ENCODE data around the gene NPFFR1.

Gene NPFFR1

GRCh38 chr10:70306181-70306705 is 22.4 kb upstream of the NPFFR1 start:
- TF ChIP-seq GATA2 (IDR thresholded peaks at IDR 0.05; ENCODE audit: low read depth, low read length) (no peak), GATA3 (IDR thresholded peaks at IDR 0.05; ENCODE audit: low read depth, low read length) (no peak)

GRCh38 chr10:70303730-70304129 is 19.9 kb upstream of the NPFFR1 start:
- no peak for TF ChIP-seq GATA2 (IDR thresholded peaks at IDR 0.05; ENCODE audit: low read depth, low read length)
- no peak for TF ChIP-seq GATA3 (IDR thresholded peaks at IDR 0.05; ENCODE audit: low read depth, low read length)

- no peak for TF ChIP-seq GATA3 (IDR thresholded peaks at IDR 0.05; ENCODE audit: low read depth, low read length)
- TF ChIP-seq GATA2 (IDR thresholded peaks at IDR 0.05; ENCODE audit: low read depth, low read length): no peak
Observed at GRCh38 chr10:70302292-70302691, 18.5 kb upstream of the NPFFR1 start.

GRCh38 chr10:70300908-70301597 is 17.2 kb upstream of the NPFFR1 start:
- TF ChIP-seq GATA2 (IDR thresholded peaks at IDR 0.05; ENCODE audit: low read depth, low read length) (no peak), GATA3 (IDR thresholded peaks at IDR 0.05; ENCODE audit: low read depth, low read length) (no peak)

- TF ChIP-seq GATA2 (IDR thresholded peaks at IDR 0.05; ENCODE audit: low read depth, low read length) (no peak), GATA3 (IDR thresholded peaks at IDR 0.05; ENCODE audit: low read depth, low read length) (no peak)
Observed at GRCh38 chr10:70300461-70300860, 16.7 kb upstream of the NPFFR1 start.

GRCh38 chr10:70299876-70300275 is 16.1 kb upstream of the NPFFR1 start:
- TF ChIP-seq GATA2 (IDR thresholded peaks at IDR 0.05; ENCODE audit: low read depth, low read length): no peak
- no peak for TF ChIP-seq GATA3 (IDR thresholded peaks at IDR 0.05; ENCODE audit: low read depth, low read length)

GRCh38 chr10:70298393-70298792 is 14.6 kb upstream of the NPFFR1 start:
- no peak for TF ChIP-seq GATA2 (IDR thresholded peaks at IDR 0.05; ENCODE audit: low read depth, low read length)
- TF ChIP-seq GATA3 (IDR thresholded peaks at IDR 0.05; ENCODE audit: low read depth, low read length): no peak

GRCh38 chr10:70297224-70297623 is 13.4 kb upstream of the NPFFR1 start:
- TF ChIP-seq GATA2 (IDR thresholded peaks at IDR 0.05; ENCODE audit: low read depth, low read length): no peak
- TF ChIP-seq GATA3 (IDR thresholded peaks at IDR 0.05; ENCODE audit: low read depth, low read length): no peak

- TF ChIP-seq GATA2 (IDR thresholded peaks at IDR 0.05; ENCODE audit: low read depth, low read length) (no peak), GATA3 (IDR thresholded peaks at IDR 0.05; ENCODE audit: low read depth, low read length) (no peak)
Observed at GRCh38 chr10:70296406-70296899, 12.6 kb upstream of the NPFFR1 start.

- TF ChIP-seq GATA2 (IDR thresholded peaks at IDR 0.05; ENCODE audit: low read depth, low read length): no peak
- TF ChIP-seq GATA3 (IDR thresholded peaks at IDR 0.05; ENCODE audit: low read depth, low read length): no peak
Observed at GRCh38 chr10:70295926-70296325, 12.1 kb upstream of the NPFFR1 start.

GRCh38 chr10:70295321-70295720 is 11.5 kb upstream of the NPFFR1 start:
- TF ChIP-seq GATA2 (IDR thresholded peaks at IDR 0.05; ENCODE audit: low read depth, low read length) (no peak), GATA3 (IDR thresholded peaks at IDR 0.05; ENCODE audit: low read depth, low read length) (no peak)

- TF ChIP-seq GATA3 (IDR thresholded peaks at IDR 0.05; ENCODE audit: low read depth, low read length) (no peak), GATA2 (IDR thresholded peaks at IDR 0.05; ENCODE audit: low read depth, low read length) (no peak)
Observed at GRCh38 chr10:70293169-70293843, 9.5 kb upstream of the NPFFR1 start.

GRCh38 chr10:70292004-70292403 is 8.2 kb upstream of the NPFFR1 start:
- TF ChIP-seq GATA2 (IDR thresholded peaks at IDR 0.05; ENCODE audit: low read depth, low read length) (no peak), GATA3 (IDR thresholded peaks at IDR 0.05; ENCODE audit: low read depth, low read length) (no peak)

GRCh38 chr10:70289739-70290138 is 5.9 kb upstream of the NPFFR1 start:
- TF ChIP-seq GATA3 (IDR thresholded peaks at IDR 0.05; ENCODE audit: low read depth, low read length) (no peak), GATA2 (IDR thresholded peaks at IDR 0.05; ENCODE audit: low read depth, low read length) (no peak)

GRCh38 chr10:70286616-70287015 is 2.8 kb upstream of the NPFFR1 start:
- TF ChIP-seq GATA3 (IDR thresholded peaks at IDR 0.05; ENCODE audit: low read depth, low read length): no peak
- TF ChIP-seq GATA2 (IDR thresholded peaks at IDR 0.05; ENCODE audit: low read depth, low read length): no peak
